IgD-negative memory B cell (primary cell): ENCODE measurements around the gene DEF6. TPM values are rescaled to one million over a fixed set of nuclear protein-coding genes. Genes with fewer than 3 reads are reported as not detected.
"Not testable (repeated sequence)": the region's sequence is repeated elsewhere in the genome, so short reads cannot be mapped to it uniquely, and the experiment has no call there.

Experiments used
- H3K27ac Mint-ChIP-seq, 3 donors: one replicate each; pipeline ENCODE4 v1.8.0; 2020 to 2022; ENCODE audit warnings: mild to moderate bottlenecking in 3 of 3, mixed read lengths in 3 of 3, moderate library complexity in 1 of 3
- H3K27me3 Mint-ChIP-seq: one replicate; pipeline ENCODE4 v1.8.0; 2021; ENCODE audit warnings: mixed read lengths
- H3K36me3 Mint-ChIP-seq: one replicate; pipeline ENCODE4 v1.8.0; 2020; ENCODE audit warnings: mild to moderate bottlenecking, mixed read lengths
- H3K4me1 Mint-ChIP-seq, 3 donors: one replicate each; pipeline ENCODE4 v1.8.0; 2020 to 2022; ENCODE audit warnings: mixed read lengths in 3 of 3, mild to moderate bottlenecking in 1 of 3
- H3K4me3 Mint-ChIP-seq, 4 donors: one replicate each; pipeline ENCODE4 v1.8.0; 2020 to 2022; ENCODE audit warnings: mild to moderate bottlenecking in 4 of 4, mixed read lengths in 4 of 4, moderate library complexity in 3 of 4
- H3K9me3 Mint-ChIP-seq, 3 donors: one replicate each; pipeline ENCODE4 v1.8.0; 2020 to 2021; ENCODE audit warnings: mixed read lengths in 3 of 3, mild to moderate bottlenecking in 1 of 3
- polyA plus RNA-seq: library from polyadenylated mRNA; unstranded; fragments of 300-500 nt; fragmentation: Illumina TruSeq; gene quantifications from one replicate; pipeline ENCODE4 v1.2.3, GENCODE V29; 2021

Gene DEF6
- polyA plus RNA-seq, 1 donor from 2014 or later: 122 TPM

DNA sequence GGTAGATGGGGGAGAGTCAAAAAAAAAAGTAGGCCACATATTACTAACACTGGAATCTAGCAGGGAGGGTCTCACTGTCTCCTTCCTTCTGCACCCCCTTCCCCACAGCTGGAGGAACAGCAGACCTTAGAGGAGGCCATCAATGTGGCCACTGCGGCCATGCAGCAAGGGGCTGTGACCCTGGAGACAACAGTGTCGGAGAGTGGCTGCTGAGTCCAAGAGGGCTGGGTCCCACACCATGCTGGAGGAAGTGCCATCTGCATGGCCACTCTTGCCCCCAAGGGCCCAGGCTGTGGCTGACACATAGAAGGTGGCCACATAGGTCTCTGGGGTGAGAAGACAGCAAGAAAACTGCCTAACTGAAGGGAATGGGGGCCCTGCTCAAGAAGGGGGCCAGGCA is 2.6 kb upstream of the DEF6 start:
- Mint-ChIP-seq H3K27me3 (no peaks in the 10 kb centered on the region), H3K36me3 (peaks cover 3% of the 10 kb centered on the region), H3K4me1 (peaks cover 19 to 27% (median 23%) of the 10 kb centered on the region in 3 donors), H3K4me3 (no peak overlapping the region), H3K27ac (no peak overlapping the region), H3K9me3 (no peaks in the 10 kb centered on the region)

DNA sequence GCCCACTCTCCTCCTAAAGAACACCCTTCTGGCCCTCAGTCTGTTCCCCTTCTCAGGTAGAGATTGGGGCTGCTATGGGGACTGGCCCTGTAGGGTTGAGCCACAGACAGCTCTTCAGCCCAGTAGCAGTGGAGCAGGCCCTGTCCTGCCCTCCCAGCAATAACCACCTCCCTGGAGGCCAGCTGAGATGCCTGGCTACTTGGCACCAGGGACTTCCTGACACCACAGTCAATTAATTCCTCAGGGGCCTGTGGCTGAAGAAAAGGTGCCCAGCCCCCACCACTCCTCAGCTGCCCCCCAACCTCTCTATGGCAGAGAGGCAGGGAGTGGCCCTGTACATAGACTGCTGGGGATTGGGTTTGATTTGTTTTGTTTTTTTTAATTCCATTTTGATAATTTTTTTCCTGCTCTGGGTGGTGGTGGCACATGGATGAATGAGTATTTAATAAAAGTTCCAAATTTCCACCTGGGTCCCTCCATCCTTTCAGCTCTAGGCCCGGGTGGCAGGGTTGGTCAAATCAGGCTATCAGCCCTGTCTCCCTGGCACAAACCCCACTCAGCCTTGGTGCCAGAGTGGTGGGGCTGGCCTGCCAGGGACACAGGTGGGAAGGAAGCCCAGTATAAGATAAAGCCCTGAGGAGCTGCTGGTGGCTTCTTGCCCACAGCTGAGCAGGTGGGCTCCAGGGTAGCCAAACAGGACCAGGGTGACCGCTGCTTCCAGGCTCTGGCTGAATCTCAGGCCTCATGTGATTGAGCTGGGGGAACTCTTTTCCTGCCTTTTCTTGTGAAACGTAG is 1.9 kb upstream of the DEF6 start:
- Mint-ChIP-seq H3K4me3 (peak overlapping the region in 2 of 4 donors; percentile 28 to 84), H3K27me3 (no peaks in the 10 kb centered on the region), H3K27ac (no peak overlapping the region), H3K4me1 (peaks cover 19 to 33% (median 27%) of the 10 kb centered on the region in 3 donors), H3K36me3 (peaks cover 3% of the 10 kb centered on the region), H3K9me3 (no peaks in the 10 kb centered on the region)

DNA sequence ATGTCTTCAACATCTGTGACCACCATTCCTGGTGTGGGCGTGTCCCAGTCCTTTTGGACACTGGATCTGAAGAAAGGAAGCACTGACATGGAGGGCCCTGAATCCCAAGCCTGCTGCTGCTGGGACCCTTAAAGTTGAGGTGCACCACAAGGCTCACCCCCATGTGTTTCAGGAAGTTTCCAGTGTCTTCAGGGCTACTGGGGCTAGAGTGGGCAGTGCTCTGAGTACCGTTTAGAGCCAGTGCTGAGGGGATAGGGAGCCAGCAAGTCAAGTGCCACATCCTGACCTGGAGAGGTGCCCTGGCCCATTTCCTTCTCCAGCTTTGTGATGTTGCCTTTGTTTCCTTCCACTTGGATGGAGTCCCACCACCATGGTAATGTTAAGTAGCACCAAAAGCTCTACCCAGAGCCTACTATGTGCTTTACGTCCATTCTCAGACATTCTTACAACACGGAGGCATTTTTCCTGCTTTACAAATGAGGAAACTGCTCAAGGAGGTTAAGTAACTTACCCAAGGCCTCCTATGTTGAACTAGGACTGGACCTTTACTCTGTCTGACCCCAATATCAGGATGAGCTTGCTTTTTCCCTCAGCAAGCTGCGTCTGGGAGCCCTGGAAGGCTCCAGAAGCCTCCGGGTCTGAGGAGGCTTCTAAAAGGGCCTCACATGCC is 552 bp upstream of the DEF6 start:
- Mint-ChIP-seq H3K36me3 (peaks cover 1% of the 10 kb centered on the region), H3K27me3 (no peaks in the 10 kb centered on the region), H3K27ac (peak overlapping the region; percentile 53 to 84 (median 83))

DNA sequence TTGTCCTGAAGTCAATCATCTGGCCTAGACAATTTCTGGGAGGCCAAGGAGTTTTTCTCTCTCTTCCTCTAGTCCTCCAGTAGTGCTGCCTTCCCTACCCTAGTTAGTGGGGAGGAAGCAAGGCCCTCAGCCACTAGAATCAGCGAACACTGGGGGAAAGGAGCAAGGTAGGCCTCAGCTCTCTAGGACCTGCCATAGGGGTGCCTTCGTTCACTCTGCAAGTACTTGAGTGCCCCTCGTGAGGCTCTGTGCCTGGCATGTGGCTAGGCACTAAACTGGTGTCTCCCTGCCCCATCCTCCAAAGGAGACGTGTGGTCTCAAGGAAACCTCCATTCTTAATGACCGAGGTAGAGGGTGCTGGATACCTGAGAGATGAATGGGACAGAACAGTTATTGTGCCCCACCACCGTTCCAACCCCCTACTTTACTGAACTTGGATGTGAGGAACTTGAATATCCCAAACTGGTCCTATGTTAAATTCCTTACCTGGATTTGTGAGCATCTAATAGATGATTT is 1.1 kb downstream of the DEF6 start:
- H3K4me1 Mint-ChIP-seq: peaks cover 32 to 47% (median 41%) of the 10 kb centered on the region in 3 donors

More for the DNA sequence above, 552 bp upstream of the DEF6 start:
- Mint-ChIP-seq H3K9me3 (no peaks in the 10 kb centered on the region), H3K4me3 (peak overlapping the region; percentile 84 to 92 (median 88)), H3K4me1 (peaks cover 19 to 39% (median 36%) of the 10 kb centered on the region in 3 donors)

DNA sequence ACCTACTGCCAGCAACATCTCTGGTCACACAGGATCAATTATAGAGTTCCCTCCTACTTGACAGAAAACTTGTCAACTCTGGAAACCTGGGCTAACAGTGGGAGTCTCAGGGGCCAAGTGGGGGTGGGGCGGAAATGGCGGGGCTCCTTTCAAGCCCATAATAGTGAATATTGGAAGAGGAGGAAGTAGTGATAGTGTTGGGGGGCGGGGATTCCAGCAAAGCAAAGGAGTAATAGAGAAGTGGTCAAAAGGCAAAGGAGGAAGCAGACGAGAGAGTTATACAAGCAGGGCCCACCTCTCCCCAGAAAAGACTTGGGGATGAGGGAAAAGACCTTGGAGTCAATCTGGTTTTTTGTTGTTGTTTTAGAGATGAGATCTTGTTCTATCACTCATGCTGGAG is 2.1 kb downstream of the DEF6 start:
- no peaks in the 10 kb centered on the region for H3K9me3 Mint-ChIP-seq
- H3K4me1 Mint-ChIP-seq: peaks cover 34 to 49% (median 45%) of the 10 kb centered on the region in 3 donors
- H3K27me3 Mint-ChIP-seq: no peaks in the 10 kb centered on the region
- peak overlapping the region; percentile 84 to 92 (median 88) for H3K4me3 Mint-ChIP-seq
- peak overlapping the region; percentile 82 to 96 (median 84) for H3K27ac Mint-ChIP-seq
- H3K36me3 Mint-ChIP-seq: peaks cover 5% of the 10 kb centered on the region

More for the DNA sequence above, 1.1 kb downstream of the DEF6 start:
- H3K27ac Mint-ChIP-seq: peak overlapping the region; percentile 82 to 85 (median 84)
- H3K4me3 Mint-ChIP-seq: peak overlapping the region; percentile 84 to 92 (median 88)
- no peaks in the 10 kb centered on the region for H3K27me3 Mint-ChIP-seq
- H3K36me3 Mint-ChIP-seq: peaks cover 1% of the 10 kb centered on the region
- no peaks in the 10 kb centered on the region for H3K9me3 Mint-ChIP-seq

DNA sequence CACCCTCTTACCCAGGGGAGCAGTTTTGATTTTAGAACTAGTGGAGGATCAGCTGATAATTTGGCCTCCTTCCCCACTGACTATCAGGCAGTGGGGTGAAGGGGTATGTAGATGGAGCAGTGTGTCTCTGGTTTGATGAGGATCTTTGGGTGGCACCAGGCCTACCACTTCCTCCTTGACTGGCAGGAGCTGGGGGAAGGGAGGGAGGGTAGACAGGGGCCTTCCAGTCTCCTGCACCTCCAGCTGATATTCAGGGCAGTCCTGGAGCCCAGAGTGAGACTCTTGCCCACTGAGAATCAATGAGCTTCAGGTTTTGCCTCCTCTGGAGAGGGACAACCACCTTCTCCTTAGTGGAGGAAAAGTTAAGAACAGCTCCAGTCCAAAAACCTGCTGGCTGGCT is 3.2 kb downstream of the DEF6 start:
- H3K4me1 Mint-ChIP-seq: peaks cover 34 to 49% (median 45%) of the 10 kb centered on the region in 3 donors
- H3K27ac Mint-ChIP-seq: peak overlapping the region; percentile 82 to 97 (median 84)
- peak overlapping the region; percentile 84 to 92 (median 88) for H3K4me3 Mint-ChIP-seq
- no peaks in the 10 kb centered on the region for H3K27me3 Mint-ChIP-seq
- peaks cover 7% of the 10 kb centered on the region for H3K36me3 Mint-ChIP-seq
- no peaks in the 10 kb centered on the region for H3K9me3 Mint-ChIP-seq

DNA sequence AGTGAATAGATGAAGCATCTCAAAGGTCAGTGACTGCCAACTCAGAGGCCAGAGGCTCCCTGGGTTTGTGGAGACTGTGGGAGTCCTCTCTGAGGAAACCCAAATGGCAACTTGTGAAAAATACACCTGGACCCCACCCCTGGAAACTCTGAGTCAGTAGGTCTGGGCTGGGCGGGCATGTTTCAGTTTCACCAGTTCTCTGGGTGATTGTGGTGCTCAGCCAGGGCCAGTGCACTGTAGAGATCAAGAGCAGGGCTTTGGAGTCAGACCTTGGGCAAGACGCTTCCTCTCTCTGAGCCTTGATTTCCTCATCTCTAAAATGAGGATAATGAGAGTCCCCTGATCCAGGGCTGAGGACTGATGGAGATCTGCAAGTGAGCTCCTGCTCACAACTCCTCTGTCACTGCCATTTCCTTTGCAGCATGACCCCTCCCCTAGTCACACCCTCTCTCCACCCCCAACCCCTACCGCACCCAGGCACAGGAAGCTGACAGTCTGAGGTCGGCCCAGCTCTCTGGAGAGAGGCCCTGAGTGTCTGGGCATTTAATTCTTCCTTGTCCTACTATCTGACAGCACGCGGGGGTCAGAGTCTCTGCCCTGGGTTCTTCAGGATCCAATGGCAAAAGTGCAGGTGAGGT is 5.1 kb downstream of the DEF6 start:
- Mint-ChIP-seq H3K36me3 (peaks cover 7% of the 10 kb centered on the region), H3K9me3 (no peaks in the 10 kb centered on the region), H3K27me3 (no peaks in the 10 kb centered on the region), H3K4me1 (peaks cover 35 to 56% (median 47%) of the 10 kb centered on the region in 3 donors), H3K4me3 (peak overlapping the region; percentile 83 to 94 (median 87)), H3K27ac (peak overlapping the region; percentile 90 to 98 (median 97))

DNA sequence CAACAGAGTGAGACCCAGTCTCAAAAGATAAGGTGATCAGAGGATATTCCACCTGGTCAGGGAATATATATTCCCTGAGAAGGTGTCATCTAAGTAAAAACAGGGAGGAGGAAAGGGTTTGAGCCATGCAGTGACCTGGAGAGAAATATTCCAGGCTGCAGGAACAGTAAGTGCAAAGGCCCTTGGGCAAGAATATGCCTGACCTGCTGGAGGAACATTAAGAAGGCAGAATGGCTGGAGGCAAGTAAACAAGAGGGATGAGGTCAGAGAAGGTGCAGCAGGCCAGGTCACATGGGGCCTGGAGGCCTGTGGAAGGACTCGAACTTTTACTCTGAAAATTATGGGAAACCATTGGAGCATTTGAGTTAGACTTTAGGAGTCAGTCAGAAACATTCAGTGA is 6.7 kb downstream of the DEF6 start:
- Mint-ChIP-seq H3K27me3 (no peaks in the 10 kb centered on the region), H3K27ac (peak overlapping the region; percentile 90 to 98 (median 97)), H3K4me1 (peaks cover 38 to 60% (median 52%) of the 10 kb centered on the region in 3 donors), H3K36me3 (peaks cover 7% of the 10 kb centered on the region), H3K4me3 (peak overlapping the region in 3 of 4 donors; percentile 84 to 90 (median 86)), H3K9me3 (no peaks in the 10 kb centered on the region)

DNA sequence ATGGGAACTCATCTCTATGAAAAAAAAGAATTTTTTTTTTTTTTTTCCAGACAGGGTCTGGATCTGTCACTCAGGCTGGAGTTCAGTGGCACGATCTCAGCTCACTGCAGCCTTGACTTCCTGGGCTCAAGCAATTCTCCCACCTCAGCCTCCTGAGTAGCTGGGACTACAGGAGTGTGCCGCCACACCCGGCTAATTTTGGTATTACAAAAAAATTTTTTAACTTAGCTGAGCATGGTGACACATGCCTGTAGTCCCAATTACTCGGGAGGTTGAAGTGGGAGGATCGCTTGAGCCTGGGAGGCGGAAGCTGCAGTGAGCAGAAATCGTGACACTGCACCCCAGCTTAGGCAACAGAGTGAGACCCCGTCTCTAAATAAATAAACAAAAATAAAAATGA is 7.5 kb downstream of the DEF6 start:
- Mint-ChIP-seq H3K36me3 (peaks cover 6% of the 10 kb centered on the region), H3K27me3 (no peaks in the 10 kb centered on the region), H3K27ac (no peak overlapping the region)

DNA sequence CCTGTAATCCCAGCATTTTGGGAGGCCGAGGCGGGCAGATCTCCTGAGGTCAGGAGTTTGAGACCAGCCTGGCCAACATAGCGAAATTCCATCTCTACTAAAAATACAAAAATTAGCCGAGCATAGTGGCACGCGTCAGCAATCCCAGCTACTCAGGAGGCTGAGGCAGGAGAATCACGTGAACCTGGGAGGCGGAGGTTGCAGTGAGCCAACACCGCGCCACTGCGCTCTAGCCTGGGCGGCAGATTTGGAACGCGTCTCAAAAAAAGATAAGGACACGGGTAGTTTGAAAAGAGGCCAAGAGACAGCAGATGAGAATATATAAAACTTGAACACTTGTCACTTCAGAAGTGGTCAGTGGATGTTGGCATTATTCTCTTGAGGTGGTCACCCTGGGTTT is 9.5 kb downstream of the DEF6 start:
- Mint-ChIP-seq H3K4me3 (peak overlapping the region in 3 of 4 donors; percentile 3 to 41 (median 37)), H3K27ac (peak overlapping the region in 1 of 3 donors; percentile 57), H3K4me1 (peaks cover 52 to 66% (median 55%) of the 10 kb centered on the region in 3 donors)
- H3K9me3 Mint-ChIP-seq, H3K36me3 Mint-ChIP-seq, H3K27me3 Mint-ChIP-seq: not testable (repeated sequence)

More for the DNA sequence above, 7.5 kb downstream of the DEF6 start:
- peaks cover 33 to 61% (median 52%) of the 10 kb centered on the region in 3 donors for H3K4me1 Mint-ChIP-seq
- no peak overlapping the region for H3K4me3 Mint-ChIP-seq
- no peaks in the 10 kb centered on the region for H3K9me3 Mint-ChIP-seq

DNA sequence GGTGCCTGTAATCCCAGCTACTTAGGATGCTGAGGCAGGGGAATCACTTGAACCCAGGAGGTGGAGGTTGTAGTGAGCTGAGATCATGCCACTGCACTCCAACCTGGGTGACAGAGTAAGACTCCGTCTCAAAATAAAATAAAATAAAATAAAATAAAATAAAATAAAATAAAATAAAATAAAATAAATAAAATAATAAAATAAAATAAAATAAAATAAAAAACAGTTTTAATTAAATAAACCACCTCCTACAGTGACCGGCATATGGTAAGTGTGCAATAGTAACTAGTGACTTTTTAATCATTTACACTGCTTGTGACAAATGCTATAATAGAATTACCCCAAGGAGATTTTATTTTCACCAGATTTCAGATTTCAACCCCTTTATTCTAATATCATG is 10.9 kb downstream of the DEF6 start:
- Mint-ChIP-seq H3K27ac (peak overlapping the region; percentile 20 to 87 (median 67)), H3K4me1 (peaks cover 42 to 63% (median 49%) of the 10 kb centered on the region in 3 donors), H3K4me3 (peak overlapping the region in 2 of 4 donors; percentile 19 to 42)
- H3K9me3 Mint-ChIP-seq, H3K36me3 Mint-ChIP-seq, H3K27me3 Mint-ChIP-seq: not testable (repeated sequence)

DNA sequence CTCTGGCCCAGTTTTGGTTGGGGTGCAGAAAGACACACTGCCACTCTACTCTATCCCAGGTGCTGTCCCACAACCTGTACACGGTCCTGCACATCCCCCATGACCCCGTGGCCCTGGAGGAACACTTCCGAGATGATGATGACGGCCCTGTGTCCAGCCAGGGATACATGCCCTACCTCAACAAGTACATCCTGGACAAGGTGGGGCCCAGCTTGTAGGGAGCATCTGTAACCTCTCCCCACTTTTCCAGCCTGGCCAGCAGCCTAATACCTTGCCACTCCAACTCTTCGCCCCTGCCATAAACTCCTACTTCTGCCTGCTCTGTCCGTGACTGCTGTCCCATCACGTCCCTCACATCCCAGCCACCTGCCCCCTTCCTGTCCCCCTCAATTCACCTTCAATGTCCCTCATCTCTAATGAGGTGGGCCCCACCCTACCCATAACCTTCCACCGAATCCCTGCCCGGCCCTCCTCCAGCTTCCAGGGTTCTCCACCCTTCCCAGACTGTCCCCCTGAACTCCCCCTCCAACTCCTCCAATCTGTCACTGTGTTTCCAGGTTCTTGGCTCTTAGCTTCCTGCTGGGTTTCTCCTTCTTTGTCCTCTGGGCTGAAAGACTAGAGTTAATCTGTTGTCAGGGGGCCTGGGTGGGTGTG is 12.1 kb downstream of the DEF6 start:
- peaks cover 41 to 64% (median 48%) of the 10 kb centered on the region in 3 donors for H3K4me1 Mint-ChIP-seq
- H3K27me3 Mint-ChIP-seq: no peaks in the 10 kb centered on the region
- peak overlapping the region; percentile 87 to 97 (median 88) for H3K27ac Mint-ChIP-seq
- H3K4me3 Mint-ChIP-seq: peak overlapping the region in 3 of 4 donors; percentile 66 to 88 (median 74)
- H3K36me3 Mint-ChIP-seq: peaks cover 6% of the 10 kb centered on the region
- H3K9me3 Mint-ChIP-seq: no peaks in the 10 kb centered on the region

DNA sequence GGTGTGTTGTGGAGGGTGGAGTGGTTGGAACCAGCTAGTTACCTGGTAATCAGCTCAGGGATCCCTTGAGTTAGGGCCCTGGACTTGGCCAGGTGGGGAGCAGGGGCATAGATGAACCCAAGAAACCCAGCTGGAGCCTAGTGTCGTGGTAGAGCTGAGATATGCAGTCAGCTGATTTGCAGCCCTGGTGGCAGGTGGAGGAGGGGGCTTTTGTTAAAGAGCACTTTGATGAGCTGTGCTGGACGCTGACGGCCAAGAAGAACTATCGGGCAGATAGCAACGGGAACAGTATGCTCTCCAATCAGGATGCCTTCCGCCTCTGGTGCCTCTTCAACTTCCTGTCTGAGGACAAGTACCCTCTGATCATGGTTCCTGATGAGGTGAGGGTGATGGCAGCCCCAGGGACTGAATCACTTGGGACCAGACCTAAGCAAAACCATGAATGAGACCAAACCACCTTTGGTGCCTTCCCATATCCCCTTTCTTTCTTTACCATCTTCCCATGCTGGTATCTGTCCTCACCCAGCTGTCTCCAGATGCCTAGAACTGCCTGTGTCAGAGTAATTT is 12.7 kb downstream of the DEF6 start:
- Mint-ChIP-seq H3K9me3 (no peaks in the 10 kb centered on the region), H3K27me3 (no peaks in the 10 kb centered on the region), H3K4me1 (peaks cover 44 to 65% (median 48%) of the 10 kb centered on the region in 3 donors), H3K36me3 (peaks cover 6% of the 10 kb centered on the region), H3K4me3 (peak overlapping the region in 3 of 4 donors; percentile 66 to 88 (median 86)), H3K27ac (peak overlapping the region; percentile 87 to 97 (median 97))
